ENCODE results near the gene STRAP.

DNA sequence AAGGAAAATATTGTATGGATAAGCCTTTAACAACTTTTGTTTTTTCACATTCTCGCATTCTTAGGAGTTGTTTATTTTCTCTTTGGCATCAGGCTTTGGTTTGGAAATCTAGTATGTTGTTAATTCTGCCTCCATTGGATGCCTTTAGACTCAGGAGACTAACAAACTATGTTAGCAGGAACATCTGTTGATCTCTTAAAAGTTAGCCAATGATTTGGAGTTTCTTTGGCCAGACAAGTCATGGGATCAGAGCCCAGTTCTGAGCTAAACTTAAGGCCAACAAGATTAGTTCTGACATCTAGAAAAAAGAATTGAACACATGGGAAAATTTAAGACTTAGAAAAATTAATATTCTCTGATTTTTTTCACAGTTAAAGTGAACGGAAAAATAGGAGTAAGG is 35.3 kb upstream of the STRAP start:
- TF ChIP-seq, protein P1, sequence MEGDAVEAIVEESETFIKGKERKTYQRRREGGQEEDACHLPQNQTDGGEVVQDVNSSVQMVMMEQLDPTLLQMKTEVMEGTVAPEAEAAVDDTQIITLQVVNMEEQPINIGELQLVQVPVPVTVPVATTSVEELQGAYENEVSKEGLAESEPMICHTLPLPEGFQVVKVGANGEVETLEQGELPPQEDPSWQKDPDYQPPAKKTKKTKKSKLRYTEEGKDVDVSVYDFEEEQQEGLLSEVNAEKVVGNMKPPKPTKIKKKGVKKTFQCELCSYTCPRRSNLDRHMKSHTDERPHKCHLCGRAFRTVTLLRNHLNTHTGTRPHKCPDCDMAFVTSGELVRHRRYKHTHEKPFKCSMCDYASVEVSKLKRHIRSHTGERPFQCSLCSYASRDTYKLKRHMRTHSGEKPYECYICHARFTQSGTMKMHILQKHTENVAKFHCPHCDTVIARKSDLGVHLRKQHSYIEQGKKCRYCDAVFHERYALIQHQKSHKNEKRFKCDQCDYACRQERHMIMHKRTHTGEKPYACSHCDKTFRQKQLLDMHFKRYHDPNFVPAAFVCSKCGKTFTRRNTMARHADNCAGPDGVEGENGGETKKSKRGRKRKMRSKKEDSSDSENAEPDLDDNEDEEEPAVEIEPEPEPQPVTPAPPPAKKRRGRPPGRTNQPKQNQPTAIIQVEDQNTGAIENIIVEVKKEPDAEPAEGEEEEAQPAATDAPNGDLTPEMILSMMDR (IDR thresholded peaks at IDR 0.05; ENCODE audit: low read depth, low read length): no peak
- no peak for TF ChIP-seq EZH2phosphoT487 (IDR thresholded peaks at IDR 0.05; ENCODE audit: low read depth)
